CD4-positive, alpha-beta T cell treated with Interleukin-12 subunit alpha and Interleukin-12 subunit beta, for 1 hour (primary cell): Measurements from ENCODE around the gene APP.
"Not testable (repeated sequence)": the region's sequence is repeated elsewhere in the genome, so short reads cannot be mapped to it uniquely, and the experiment has no call there.

ENCODE experiments used
- DNase-seq: peaks from one replicate; pipeline ENCODE4 v3.0.0-alpha.2; 2020

The APP gene

GRCh38 chr21:26057477-26058170 lies 112.9 kb downstream of the APP start:
- DNase-seq: no peak

- DNase-seq: no peak
Observed at GRCh38 chr21:26055841-26056264, 114.7 kb downstream of the APP start.

DNA sequence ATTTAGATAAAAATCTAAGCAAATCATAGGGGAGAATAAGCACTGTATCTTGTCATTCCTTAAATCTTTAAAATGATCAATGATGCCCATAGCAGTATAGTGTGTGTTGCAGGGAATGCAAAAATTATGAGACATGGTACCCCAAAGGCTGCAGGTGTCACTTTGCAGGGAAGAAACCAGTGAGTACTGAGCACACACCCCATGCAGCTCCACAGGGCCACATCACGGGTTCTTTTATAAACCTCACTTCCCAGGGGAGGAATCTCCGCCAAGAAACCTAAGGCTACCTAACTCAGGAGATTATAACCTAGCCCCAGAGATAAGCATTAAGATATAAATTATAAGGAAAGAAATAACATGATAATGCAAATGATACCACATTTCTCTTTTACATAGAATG lies 115.6 kb downstream of the APP start:
- no peak for DNase-seq

DNA sequence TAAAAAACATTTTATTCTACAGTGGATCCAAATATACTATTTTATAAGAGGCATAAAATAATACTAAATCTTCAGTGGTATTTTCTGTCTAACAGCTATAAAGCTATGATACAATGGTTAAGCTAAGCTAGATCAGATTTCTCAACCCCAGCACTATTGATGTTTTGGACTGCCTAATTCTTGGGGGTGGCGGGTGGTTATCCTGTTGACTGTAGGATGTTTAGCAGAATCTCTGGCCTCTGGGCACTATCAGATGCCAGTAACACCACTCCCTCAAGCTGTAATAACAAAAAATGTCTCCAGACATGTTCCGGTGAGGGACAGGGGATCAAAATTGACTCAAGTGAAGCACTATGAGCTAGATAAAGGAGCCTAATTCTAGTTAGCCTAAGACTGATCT lies 118.5 kb downstream of the APP start:
- DNase-seq: no peak

GRCh38 chr21:26050857-26051256 lies 119.7 kb downstream of the APP start:
- DNase-seq: no peak

GRCh38 chr21:26049803-26050202 lies 120.8 kb downstream of the APP start:
- DNase-seq: no peak

GRCh38 chr21:26047279-26047967 lies 123.1 kb downstream of the APP start:
- no peak for DNase-seq

- no peak for DNase-seq
Observed at GRCh38 chr21:26043891-26044290, 126.7 kb downstream of the APP start.

DNA sequence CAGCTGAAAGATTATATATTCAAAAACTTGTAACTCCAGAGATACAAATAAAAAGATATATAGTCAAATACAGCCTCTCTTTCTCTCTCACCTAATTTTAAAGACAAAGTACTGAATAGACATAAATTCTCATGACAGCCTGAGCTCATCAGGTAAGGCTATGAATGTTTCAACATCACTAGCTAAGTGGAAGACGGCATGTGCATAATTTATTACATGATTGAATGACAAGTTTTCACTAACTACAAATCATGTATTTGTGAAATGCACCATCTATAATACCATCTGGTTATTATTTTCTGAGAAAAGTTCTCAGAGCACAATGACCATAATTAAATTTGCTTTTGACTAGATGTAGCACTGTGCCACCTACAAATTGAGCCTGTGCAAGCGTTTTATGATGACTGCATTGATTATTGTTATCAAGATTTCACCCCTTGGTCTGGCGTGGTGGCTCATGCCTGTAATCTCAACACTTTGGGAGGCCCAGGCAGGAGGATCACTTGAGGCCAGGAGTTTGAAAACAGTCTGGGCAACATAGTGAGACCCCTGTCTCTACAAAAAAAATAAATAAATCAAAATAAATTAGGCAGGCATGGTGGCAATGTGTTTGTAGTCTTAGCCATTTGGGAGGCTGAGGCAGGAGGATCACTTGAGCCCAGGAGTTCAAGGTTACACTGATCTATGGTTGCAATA lies 128.2 kb downstream of the APP start:
- no peak for DNase-seq

DNA sequence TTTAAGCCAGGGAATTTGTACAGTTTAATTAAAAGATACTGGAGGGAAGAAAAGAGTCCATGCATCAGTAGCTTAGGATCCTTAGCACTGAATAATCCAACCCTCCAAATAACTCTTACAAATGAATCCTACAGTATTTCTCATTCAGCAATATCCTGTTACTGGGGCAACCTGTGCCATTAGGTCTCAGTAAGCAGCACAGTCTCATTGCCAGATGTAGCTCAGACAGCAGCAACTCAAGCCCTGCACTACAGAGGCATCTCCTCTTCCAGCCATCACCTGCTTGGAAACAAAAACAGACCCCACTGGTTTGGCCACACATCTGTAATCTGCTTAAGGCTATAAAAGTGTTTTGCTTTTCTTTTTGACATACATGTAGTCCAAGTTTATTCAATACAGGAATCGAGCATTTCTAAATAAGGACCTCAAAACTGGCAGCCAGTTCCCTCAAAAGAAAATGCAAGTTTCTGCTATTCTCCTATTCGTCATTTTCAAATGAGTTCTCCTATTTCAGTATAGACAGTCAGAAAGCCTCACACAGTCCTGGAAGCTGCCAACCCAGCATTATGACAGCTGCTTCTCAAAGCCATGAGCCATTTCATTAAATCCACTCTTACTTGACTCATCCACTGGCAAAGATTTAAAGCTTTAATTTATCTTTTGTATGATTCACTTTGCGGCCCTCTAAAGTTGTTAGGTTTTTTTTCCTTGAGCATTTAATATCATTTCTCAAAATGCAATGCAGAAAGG lies 129.0 kb downstream of the APP start:
- no peak for DNase-seq

DNA sequence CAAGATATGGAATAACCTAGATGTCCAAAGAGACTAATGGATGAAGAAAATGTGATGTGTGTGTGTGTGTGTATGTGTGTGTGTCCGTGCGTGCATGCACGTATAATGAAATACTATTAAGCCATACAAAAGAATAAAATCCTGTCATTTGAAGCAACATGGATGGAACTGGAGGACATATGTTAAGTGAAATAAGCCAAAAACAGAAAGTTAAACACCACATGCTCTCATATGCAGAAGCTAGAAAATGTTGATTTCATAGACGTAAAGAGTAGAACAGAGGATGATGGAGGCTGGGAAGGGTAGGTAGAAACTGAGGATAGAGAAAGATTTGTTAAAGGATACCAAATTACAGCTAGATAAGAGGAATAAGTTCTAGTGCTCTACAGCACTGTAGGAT lies 133.7 kb downstream of the APP start:
- no peak for DNase-seq

- no peak for DNase-seq
Observed at GRCh38 chr21:26032263-26032662, 138.3 kb downstream of the APP start.

GRCh38 chr21:26028183-26028582 lies 142.4 kb downstream of the APP start:
- DNase-seq: no peak

DNA sequence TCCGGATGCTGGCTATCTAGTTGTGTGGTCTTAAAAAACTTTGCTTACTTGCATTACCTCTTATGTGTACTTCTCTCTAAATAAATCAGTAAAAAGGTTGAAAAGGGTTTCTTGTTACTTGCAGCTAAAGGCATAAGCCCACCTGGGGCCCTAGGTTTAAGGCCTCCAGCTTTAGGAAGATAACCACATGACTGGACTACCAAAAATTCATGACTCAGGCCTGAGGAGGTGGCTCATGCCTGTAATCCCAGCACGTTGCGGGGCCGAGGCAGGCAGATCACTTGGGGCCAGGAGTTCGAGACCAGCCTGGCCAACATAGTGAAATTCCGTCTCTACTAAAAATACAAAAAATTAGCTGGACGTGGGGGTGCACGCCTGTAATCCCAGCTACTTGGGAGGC lies 142.9 kb downstream of the APP start:
- DNase-seq: no peak

DNA sequence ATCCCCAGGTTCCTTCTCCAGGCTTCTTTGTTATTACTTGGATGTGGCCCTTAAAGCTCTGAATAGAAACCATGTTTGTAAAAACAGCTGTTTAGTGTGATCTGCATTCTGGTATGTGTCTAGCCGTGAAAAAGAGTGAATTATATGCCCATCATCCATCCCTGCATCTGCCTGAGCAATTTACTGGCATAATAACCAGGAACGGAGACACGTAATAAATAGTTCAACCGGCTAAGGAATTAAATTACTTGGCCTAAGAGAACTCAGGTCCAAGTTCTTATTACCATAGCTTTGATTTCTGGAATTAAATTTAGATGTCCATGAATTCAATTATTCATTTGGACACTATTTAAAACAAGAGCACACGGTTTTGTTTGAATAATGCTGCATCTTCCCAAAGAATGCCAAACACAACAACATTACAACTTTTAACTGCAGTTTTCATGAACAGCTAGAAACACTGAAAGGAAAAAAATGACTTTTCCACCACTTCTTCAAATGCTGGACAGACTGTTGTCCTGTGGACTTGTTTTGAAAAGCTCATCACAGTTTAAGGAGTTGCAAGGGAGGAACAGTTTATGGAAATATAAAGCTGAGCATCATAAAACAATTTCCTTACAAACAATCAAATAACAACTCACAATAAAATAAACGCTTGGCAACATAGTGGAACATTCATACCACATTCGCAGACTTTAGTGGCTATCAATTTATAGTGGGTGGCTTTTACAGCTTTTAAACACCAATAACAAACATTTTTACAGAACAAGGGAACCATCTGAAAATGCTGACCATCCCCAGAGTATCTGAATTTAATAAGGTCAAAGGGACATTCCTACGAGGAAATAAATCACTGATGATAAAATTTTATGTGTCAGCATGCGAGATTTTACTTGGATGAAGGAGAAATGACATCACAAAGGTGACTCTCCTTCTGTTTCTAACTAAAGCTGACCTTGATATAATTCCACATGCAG lies 144.7 kb downstream of the APP start:
- no peak for DNase-seq

- DNase-seq: not testable (repeated sequence)
Observed at GRCh38 chr21:26023406-26023805, 147.2 kb downstream of the APP start.

- DNase-seq: not testable (repeated sequence)
Observed at GRCh38 chr21:26022598-26023337, 147.8 kb downstream of the APP start.

- DNase-seq: no peak
Observed at GRCh38 chr21:26020510-26020909, 150.1 kb downstream of the APP start.

DNA sequence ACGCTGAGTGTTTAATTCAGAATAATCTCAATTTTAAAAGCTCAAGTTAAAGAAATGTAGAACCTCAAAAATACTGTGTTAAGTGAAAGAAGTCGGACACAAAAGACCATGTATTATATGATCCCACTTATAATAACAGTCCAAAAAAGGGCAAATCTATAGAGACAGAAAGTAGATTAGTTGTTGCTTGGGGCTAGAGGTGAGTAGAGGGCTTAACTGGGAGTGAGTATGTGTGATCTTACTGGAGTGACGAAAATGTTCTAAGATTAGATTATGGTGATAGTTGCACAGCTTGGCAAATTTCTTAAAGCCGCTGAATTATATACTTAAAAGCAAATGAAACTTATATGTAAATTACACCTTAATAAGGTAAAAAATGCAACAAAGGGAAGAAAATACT lies 150.5 kb downstream of the APP start:
- DNase-seq: no peak

DNA sequence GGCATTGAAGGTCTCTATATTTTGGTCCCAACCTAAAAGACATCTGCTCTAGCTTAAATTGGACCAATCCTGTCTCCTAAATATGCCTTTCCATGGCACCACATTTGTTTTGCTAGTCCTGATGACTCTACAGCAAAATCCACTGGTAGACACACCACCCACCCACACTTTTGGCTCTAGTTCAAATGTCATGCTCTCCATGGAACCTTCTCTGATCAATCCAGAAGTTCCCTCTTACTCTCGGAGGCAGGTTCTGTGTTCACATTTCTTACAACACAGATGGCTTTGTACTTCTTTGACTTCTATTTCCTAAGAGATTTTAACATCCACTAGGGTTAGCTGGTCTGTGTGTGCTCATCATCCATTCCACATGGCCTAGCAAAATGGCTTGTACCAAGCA lies 151.3 kb downstream of the APP start:
- DNase-seq: no peak

DNA sequence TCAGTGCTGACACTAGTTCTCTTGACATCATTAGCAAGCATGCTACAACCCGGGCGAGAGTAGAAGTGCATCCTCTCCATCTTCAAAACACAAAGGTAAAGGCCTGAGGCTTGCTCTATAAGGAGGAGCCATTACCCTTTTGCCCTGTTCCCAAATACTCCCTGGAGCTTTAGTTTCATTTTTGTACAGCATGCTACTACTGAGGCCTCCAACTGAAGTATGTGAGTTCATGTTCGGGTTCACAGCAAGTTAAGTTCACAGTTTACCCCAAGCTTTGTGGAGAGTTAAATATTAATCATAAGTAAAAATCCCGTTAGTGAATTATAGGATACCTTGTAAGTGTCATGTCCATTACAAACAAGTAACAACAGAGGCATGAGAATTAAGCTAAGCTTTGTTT lies 156.6 kb downstream of the APP start:
- no peak for DNase-seq
